Pulmonary artery endothelial cell (primary cell): ENCODE results near the gene LZTR1. TPM values are rescaled to one million over a fixed set of nuclear protein-coding genes. Genes with fewer than 3 reads are reported as not detected.
"Not testable (repeated sequence)": the region's sequence is repeated elsewhere in the genome, so short reads cannot be mapped to it uniquely, and the experiment has no call there.

Experiments
- DNase-seq: peaks from one replicate; pipeline ENCODE4 v3.0.0-alpha.2; 2011; ENCODE audit warnings: low read depth, low spot score
- total RNA-seq: library from RNA; depleted of rRNA; stranded (reverse); fragments of >200 nt; gene quantifications from 2 replicates; pipeline ENCODE4 v1.2.3, GENCODE V29; 2014

LZTR1 gene
- total RNA-seq, result 51.1 and 69.5 TPM in 2 replicates

- DNase-seq, result peak; percentile 49
Measured at GRCh38 chr22:20981787-20982562, at the start of gene LZTR1. Gene LZTR1 (plus strand): TSS chr22:20982297. CDS start chr22:20982372, 75 bp downstream.

GRCh38 chr22:20933910-20934309 is 48.2 kb upstream of the LZTR1 start:
- no peak for DNase-seq

GRCh38 chr22:20935049-20935448 is 47.0 kb upstream of the LZTR1 start:
- not testable (repeated sequence) for DNase-seq

- DNase-seq, result not testable (repeated sequence)
Measured at GRCh38 chr22:20935780-20936539, 46.1 kb upstream of the LZTR1 start.

- no peak for DNase-seq
Measured at GRCh38 chr22:20937031-20937793, 44.9 kb upstream of the LZTR1 start.

- DNase-seq, result no peak
Measured at GRCh38 chr22:20937794-20938671, 44.1 kb upstream of the LZTR1 start.

- not testable (repeated sequence) for DNase-seq
Measured at GRCh38 chr22:20939457-20940185, 42.5 kb upstream of the LZTR1 start.

GRCh38 chr22:20940186-20940651 is 41.9 kb upstream of the LZTR1 start:
- DNase-seq, result no peak

- DNase-seq, result no peak
Measured at GRCh38 chr22:20940904-20941385, 41.2 kb upstream of the LZTR1 start.

GRCh38 chr22:20942203-20942902 is 39.7 kb upstream of the LZTR1 start:
- not testable (repeated sequence) for DNase-seq

GRCh38 chr22:20943104-20943933 is 38.8 kb upstream of the LZTR1 start:
- no peak for DNase-seq

GRCh38 chr22:20944042-20944441 is 38.1 kb upstream of the LZTR1 start:
- no peak for DNase-seq

- no peak for DNase-seq
Measured at GRCh38 chr22:20945578-20945934, 36.5 kb upstream of the LZTR1 start.

- peak; percentile 32 for DNase-seq
Measured at GRCh38 chr22:20946080-20946986, 35.8 kb upstream of the LZTR1 start.

GRCh38 chr22:20946991-20947390 is 35.1 kb upstream of the LZTR1 start:
- no peak for DNase-seq

- DNase-seq, result no peak
Measured at GRCh38 chr22:20948450-20948849, 33.6 kb upstream of the LZTR1 start.

- DNase-seq, result no peak
Measured at GRCh38 chr22:20948989-20949388, 33.1 kb upstream of the LZTR1 start.
